Measurements from ENCODE around the gene CERS6. TPM values are rescaled to one million over a fixed set of nuclear protein-coding genes. Genes with fewer than 3 reads are reported as not detected.

The CERS6 gene
- total RNA-seq, 1 experiment from 2014 or later, result 17.3 TPM

- no peak for TF ChIP-seq SMAD3 (CRISPR knock-in tag; IDR thresholded peaks at IDR 0.05; ENCODE audit: borderline replicate concordance)
These were observed 583 bp downstream of the CERS6 start (continued) for GRCh38 chr2:168456521-168457189.

DNA sequence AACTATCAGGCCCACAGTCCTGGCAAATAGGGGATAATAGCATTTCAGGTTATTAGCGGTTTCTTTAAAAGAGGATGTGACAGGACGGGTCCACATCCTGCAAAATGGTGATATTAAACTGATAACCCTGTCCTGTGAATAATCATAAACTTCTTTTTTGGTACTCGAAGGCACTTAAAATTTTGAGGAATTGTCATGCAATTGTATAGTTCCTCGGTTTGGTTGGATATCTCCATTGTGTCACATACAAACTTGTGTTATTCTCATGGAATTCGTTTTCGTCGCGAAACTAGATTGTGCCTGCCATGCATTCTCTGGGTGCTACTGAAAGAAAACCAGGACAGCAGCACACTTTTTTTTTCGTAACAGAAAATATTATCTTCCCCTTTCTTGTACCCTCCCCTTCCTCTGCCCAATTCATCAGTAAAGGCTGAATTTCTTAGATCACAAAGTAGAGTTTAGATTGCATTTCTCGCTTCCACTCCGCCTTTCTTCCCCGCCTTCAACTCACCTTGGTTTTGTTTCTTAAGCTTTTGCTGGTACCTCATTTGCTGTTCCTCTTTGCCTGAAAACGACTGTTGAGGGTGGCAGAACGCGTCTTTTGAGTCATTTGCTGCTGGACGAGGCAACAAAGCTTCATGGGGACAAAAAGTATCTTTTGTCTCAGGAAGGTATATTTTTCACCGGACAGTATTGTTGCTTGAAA lies 1.3 kb downstream of the CERS6 start:
- Mint-ChIP-seq H3K4me3 (no peak overlapping the region; the same call in 1 of the 2 replicates), H3K36me3 (no peaks in the 10 kb centered on the region), H3K27ac (no peak overlapping the region), H3K4me1 (peaks cover 26% of the 10 kb centered on the region), H3K9me3 (no peaks in the 10 kb centered on the region), H3K27me3 (ENCODE audit: low read depth) (peaks cover 10% of the 10 kb centered on the region)
- ATAC-seq (no peak), DNase-seq (ENCODE audit: low spot score) (no peak)
- ChIA-PET CTCF (no interaction called here), POLR2A (interaction anchor here (0.7 kb wide), 1 partner anchor 180 kb away, joined by 3 read pairs; no protein-coding TSS in a partner anchor)
- no peak for TF ChIP-seq ATF1 (CRISPR knock-in tag; IDR thresholded peaks at IDR 0.05)
- no peak for TF ChIP-seq JAZF1 (CRISPR knock-in tag; IDR thresholded peaks at IDR 0.05)
- TF ChIP-seq, protein P1, sequence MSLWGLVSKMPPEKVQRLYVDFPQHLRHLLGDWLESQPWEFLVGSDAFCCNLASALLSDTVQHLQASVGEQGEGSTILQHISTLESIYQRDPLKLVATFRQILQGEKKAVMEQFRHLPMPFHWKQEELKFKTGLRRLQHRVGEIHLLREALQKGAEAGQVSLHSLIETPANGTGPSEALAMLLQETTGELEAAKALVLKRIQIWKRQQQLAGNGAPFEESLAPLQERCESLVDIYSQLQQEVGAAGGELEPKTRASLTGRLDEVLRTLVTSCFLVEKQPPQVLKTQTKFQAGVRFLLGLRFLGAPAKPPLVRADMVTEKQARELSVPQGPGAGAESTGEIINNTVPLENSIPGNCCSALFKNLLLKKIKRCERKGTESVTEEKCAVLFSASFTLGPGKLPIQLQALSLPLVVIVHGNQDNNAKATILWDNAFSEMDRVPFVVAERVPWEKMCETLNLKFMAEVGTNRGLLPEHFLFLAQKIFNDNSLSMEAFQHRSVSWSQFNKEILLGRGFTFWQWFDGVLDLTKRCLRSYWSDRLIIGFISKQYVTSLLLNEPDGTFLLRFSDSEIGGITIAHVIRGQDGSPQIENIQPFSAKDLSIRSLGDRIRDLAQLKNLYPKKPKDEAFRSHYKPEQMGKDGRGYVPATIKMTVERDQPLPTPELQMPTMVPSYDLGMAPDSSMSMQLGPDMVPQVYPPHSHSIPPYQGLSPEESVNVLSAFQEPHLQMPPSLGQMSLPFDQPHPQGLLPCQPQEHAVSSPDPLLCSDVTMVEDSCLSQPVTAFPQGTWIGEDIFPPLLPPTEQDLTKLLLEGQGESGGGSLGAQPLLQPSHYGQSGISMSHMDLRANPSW (CRISPR knock-in tag; conservative IDR thresholded peaks at IDR 0.05; ENCODE audit: low read depth), result no peak
- no peak for TF ChIP-seq ZNF121 (CRISPR knock-in tag; IDR thresholded peaks at IDR 0.05)
- no peak for TF ChIP-seq ESRRA (CRISPR knock-in tag; IDR thresholded peaks at IDR 0.05; ENCODE audit: borderline replicate concordance)
- no peak for TF ChIP-seq FOXP1 (CRISPR knock-in tag; IDR thresholded peaks at IDR 0.05; ENCODE audit: borderline replicate concordance)
- TF ChIP-seq ZNF263 (CRISPR knock-in tag; IDR thresholded peaks at IDR 0.05; ENCODE audit: low read depth), result no peak
- TF ChIP-seq, protein P2, sequence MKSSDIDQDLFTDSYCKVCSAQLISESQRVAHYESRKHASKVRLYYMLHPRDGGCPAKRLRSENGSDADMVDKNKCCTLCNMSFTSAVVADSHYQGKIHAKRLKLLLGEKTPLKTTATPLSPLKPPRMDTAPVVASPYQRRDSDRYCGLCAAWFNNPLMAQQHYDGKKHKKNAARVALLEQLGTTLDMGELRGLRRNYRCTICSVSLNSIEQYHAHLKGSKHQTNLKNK (CRISPR knock-in tag; IDR thresholded peaks at IDR 0.05), result no peak
- no peak for TF ChIP-seq ZNF138 (CRISPR knock-in tag; conservative IDR thresholded peaks at IDR 0.05)

- H3K4me1 Mint-ChIP-seq, result peaks cover 26% of the 10 kb centered on the region
- ATAC-seq (no peak), DNase-seq (ENCODE audit: low spot score) (no peak)
- no peak overlapping the region for H3K27ac Mint-ChIP-seq
- no peaks in the 10 kb centered on the region for H3K9me3 Mint-ChIP-seq
- CTCF ChIA-PET, result no interaction called here
- peaks cover 10% of the 10 kb centered on the region for H3K27me3 Mint-ChIP-seq (ENCODE audit: low read depth)
- no peak overlapping the region; the same call in none of the 2 replicates for H3K4me3 Mint-ChIP-seq
- no peaks in the 10 kb centered on the region for H3K36me3 Mint-ChIP-seq
- POLR2A ChIA-PET, result interaction anchor here (0.7 kb wide), 1 partner anchor 179 kb away, joined by 3 read pairs; no protein-coding TSS in a partner anchor
- TF ChIP-seq ZNF232 (CRISPR knock-in tag; IDR thresholded peaks at IDR 0.05), result no peak
- no peak for TF ChIP-seq HMGXB4 (CRISPR knock-in tag; IDR thresholded peaks at IDR 0.05)
- no peak for TF ChIP-seq ELF4 (CRISPR knock-in tag; IDR thresholded peaks at IDR 0.05; ENCODE audit: low read depth)
- no peak for TF ChIP-seq OVOL2 (CRISPR knock-in tag; IDR thresholded peaks at IDR 0.05; ENCODE audit: borderline replicate concordance)
- no peak for TF ChIP-seq ATF1 (CRISPR knock-in tag; IDR thresholded peaks at IDR 0.05)
- no peak for TF ChIP-seq PRDM15 (CRISPR knock-in tag; IDR thresholded peaks at IDR 0.05)
- TF ChIP-seq, protein P2 (CRISPR knock-in tag; IDR thresholded peaks at IDR 0.05), result no peak
- no peak for TF ChIP-seq USF2 (CRISPR knock-in tag; IDR thresholded peaks at IDR 0.05)
- no peak for TF ChIP-seq MXD4 (CRISPR knock-in tag; IDR thresholded peaks at IDR 0.05; ENCODE audit: borderline replicate concordance)
- no peak for TF ChIP-seq TEAD4 (CRISPR knock-in tag; IDR thresholded peaks at IDR 0.05)
- TF ChIP-seq, protein P3, sequence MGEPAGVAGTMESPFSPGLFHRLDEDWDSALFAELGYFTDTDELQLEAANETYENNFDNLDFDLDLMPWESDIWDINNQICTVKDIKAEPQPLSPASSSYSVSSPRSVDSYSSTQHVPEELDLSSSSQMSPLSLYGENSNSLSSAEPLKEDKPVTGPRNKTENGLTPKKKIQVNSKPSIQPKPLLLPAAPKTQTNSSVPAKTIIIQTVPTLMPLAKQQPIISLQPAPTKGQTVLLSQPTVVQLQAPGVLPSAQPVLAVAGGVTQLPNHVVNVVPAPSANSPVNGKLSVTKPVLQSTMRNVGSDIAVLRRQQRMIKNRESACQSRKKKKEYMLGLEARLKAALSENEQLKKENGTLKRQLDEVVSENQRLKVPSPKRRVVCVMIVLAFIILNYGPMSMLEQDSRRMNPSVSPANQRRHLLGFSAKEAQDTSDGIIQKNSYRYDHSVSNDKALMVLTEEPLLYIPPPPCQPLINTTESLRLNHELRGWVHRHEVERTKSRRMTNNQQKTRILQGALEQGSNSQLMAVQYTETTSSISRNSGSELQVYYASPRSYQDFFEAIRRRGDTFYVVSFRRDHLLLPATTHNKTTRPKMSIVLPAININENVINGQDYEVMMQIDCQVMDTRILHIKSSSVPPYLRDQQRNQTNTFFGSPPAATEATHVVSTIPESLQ (CRISPR knock-in tag; IDR thresholded peaks at IDR 0.05), result no peak
These were observed 2.1 kb downstream of the CERS6 start for GRCh38 chr2:168458139-168458538.

Data from WTC11 (cell line).